NCI-H345 treated with DMSO at 0.1 percent for 48 hours (cell line): Measurements from ENCODE around the gene ZIC2.

Source experiments
- DNase-seq: peaks from one replicate; lab custom pipeline; 2025; ENCODE audit not compliant: unreplicated experiment; lab: John Stamatoyannopoulos, UW

ZIC2 gene

GRCh38 chr13:99985241-99985874 lies 3.8 kb downstream of the ZIC2 start:
- no peak for DNase-seq

GRCh38 chr13:99985886-99986527 lies 4.4 kb downstream of the ZIC2 start:
- no peak for DNase-seq

- no peak for DNase-seq
Observed at GRCh38 chr13:99986741-99987140, 5.2 kb downstream of the ZIC2 start.

GRCh38 chr13:99987154-99988019 lies 5.8 kb downstream of the ZIC2 start:
- DNase-seq = no peak

GRCh38 chr13:99988529-99989275 lies 7.1 kb downstream of the ZIC2 start:
- DNase-seq = no peak

- DNase-seq = no peak
Observed at GRCh38 chr13:99989276-99990125, 7.9 kb downstream of the ZIC2 start.

GRCh38 chr13:99990126-99990977 lies 8.8 kb downstream of the ZIC2 start:
- no peak for DNase-seq

- DNase-seq = no peak
Observed at GRCh38 chr13:99991013-99991827, 9.6 kb downstream of the ZIC2 start.

GRCh38 chr13:99991828-99992775 lies 10.5 kb downstream of the ZIC2 start:
- DNase-seq = no peak

GRCh38 chr13:99992949-99993351 lies 11.4 kb downstream of the ZIC2 start:
- DNase-seq = no peak

- DNase-seq = no peak
Observed at GRCh38 chr13:99993660-99994637, 12.4 kb downstream of the ZIC2 start.

- no peak for DNase-seq
Observed at GRCh38 chr13:99994638-99995020, 13.0 kb downstream of the ZIC2 start.

- DNase-seq = no peak
Observed at GRCh38 chr13:99995104-99995588, 13.6 kb downstream of the ZIC2 start.

- no peak for DNase-seq
Observed at GRCh38 chr13:99995589-99996380, 14.2 kb downstream of the ZIC2 start.

- peak; percentile 98 for DNase-seq
Observed at GRCh38 chr13:99996381-99996973, 14.9 kb downstream of the ZIC2 start.
